Left renal pelvis (tissue), 4 donors: ENCODE data around the gene MPV17L2. TPM values are rescaled to one million over a fixed set of nuclear protein-coding genes. Genes with fewer than 3 reads are reported as not detected.

Experiments used
- DNase-seq, 4 donors: peaks; one replicate each; pipeline ENCODE4 v3.0.0-alpha.2; 2013; ENCODE audit warnings: low read depth in 4 of 4, low spot score in 3 of 4
- polyA plus RNA-seq, 4 donors: library from polyadenylated mRNA; unstranded; fragments of 120-200 nt; gene quantifications; one replicate each; pipeline ENCODE4 v1.2.1, GENCODE V29; 2013; ENCODE audit not compliant: insufficient read length in 4 of 4

Gene MPV17L2
- polyA plus RNA-seq, 4 donors = 5.3 to 11.2 (median 9.2) TPM

GRCh38 chr19:18160493-18160970 lies 32.5 kb upstream of the MPV17L2 start:
- no peak for DNase-seq

- DNase-seq = no peak
Observed at GRCh38 chr19:18160971-18161635, 31.9 kb upstream of the MPV17L2 start.

- no peak for DNase-seq
Observed at GRCh38 chr19:18161636-18162002, 31.4 kb upstream of the MPV17L2 start.

DNA sequence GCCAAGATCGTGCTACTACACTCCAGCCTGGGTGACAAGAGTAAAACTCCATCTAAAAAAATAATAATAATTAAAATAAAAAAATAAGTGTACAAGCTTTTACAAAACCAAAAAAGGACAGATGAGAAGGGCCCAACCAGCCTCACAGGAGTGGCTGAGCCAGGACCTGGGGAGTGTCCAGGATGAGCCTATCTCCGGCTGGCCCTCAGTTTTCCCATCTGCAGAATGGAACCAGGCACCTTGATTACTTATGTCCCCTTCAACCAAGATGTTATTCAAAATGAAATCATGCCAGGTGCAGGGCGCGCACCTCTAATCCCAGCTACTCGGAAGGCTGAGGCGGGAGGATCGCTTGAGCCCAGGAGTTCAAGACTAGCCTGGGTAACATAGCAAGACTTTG lies 28.9 kb upstream of the MPV17L2 start:
- no peak for DNase-seq

DNA sequence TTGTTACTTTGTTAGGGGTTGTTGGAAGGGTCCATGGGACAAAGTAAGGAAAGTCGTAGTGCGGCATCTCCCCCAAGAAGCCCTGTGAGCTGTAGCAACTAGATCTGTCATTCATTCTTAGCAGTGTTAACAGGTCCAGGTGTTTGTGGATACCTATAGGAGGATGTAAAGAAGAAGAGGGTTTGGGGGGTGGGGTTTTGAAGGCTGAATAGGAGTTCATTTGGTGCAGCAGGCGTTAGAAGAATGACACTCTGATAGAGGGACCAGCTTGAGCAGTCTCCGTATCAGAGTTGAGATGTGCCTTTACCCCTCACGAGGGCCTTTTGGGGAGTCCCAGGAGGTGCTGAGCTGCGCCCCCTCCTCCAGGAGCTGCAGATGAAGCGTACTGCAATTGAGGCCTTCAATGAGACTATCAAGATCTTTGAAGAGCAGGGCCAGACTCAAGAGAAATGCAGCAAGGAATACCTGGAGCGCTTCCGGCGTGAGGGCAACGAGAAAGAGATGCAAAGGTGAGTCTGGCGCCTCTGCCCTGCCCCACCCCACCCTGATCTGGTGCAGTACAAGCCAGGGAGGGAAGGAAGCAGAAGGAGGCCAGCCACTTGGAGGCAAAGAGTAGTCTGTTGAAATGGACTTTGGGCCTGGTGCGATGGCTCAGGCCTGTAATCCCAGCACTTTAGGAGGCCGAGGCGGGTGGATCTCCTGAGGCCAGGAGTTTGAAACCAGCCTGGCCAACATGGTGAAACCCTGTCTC lies 27.0 kb upstream of the MPV17L2 start:
- no peak for DNase-seq

- no peak for DNase-seq
Observed at GRCh38 chr19:18167011-18167410, 26.0 kb upstream of the MPV17L2 start.

DNA sequence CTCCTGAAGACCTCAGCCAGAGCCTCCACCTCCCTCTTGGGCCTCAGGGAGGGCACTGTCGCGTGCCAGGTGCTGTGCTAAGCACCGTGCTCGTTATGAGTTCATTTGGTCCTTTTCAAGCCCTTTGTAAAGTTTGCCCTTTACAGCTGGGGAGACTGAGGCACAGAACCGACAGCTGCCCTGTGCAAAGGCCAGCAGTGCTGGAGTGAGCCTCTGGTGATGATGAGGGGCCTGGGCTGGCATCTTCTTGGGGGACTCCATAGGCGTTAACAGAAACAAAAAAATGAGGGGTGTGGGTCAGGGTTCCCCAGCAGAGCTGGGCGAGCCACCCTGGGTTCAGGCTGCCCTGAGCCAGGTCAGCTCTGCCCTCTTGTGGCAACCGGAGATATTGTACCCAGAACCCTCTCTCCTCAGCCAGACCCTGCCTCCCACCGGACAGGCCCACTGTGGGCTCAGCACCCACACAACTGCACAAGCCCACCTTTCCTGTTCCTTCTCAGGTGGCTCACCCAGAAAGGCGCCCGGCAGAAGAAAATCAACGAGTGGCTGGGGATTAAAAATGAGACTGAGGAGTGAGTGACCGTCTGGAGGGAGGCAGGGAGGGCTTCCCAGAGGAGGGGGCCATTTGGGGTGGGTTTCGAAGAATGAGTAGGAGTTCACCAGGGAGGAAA lies 24.9 kb upstream of the MPV17L2 start:
- DNase-seq = no peak

GRCh38 chr19:18168673-18169381 lies 24.2 kb upstream of the MPV17L2 start:
- no peak for DNase-seq

DNA sequence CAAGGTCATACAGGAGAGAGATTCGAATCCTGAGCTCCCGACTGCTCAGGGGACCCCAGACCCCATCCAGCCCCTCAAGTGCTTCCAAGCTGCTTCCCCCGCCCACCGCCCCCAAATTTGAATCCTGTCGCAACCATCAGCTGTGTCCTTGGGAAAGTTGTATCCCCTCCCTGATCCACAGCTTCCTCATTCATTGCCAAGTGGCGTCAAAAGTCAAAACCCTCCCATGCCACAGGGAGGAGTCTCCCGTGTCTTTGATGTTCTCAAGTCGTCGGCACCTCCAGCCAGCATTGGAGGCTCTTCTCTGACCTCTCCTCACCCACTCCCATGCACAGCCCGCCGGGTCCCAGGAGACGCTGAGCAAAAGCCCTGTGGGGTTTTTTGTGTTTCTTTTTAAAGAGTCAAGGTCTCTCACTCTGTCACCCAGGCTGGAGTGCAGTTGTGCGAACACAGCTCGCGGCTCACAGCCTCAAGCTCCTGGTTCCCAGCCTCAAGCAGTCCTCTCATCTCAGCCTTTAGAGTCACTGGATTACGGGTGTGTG lies 22.2 kb upstream of the MPV17L2 start:
- no peak for DNase-seq

DNA sequence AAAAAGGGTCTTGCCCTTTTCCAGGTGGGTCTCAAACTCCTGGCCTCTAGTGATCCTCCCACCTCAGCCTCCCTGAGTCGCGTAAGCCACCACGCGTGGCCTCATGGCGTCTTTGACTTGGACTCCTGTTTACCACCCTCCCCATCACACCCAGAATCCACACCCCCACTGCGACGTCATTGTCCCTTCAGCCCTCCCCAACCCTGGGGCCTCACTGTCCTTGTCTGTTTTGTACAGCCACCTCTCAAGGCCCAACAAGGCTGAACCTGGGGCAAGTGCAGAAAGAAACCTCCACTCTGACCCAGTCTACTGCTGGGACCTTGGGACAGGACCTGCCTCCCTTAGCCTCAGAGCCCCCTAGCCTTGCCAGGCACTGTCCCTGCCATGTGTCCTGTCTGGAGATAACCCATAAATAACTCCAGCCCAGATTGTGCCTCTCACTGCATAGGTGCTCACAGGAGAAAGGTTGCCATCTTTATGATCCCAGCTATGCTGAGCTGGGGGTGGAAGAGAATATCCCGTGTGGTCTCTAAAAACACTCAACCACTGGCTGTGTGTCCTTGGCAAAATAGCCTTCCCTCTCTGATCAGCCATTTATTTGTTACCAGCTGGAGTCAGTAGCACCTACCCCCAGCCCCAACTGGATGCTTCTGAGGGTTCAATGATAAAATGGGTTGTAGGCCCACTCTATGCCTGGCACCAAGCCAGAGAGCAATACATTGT lies 21.3 kb upstream of the MPV17L2 start:
- no peak for DNase-seq

GRCh38 chr19:18172331-18173053 lies 20.5 kb upstream of the MPV17L2 start:
- no peak for DNase-seq

- DNase-seq = no peak
Observed at GRCh38 chr19:18173054-18173571, 19.9 kb upstream of the MPV17L2 start.

DNA sequence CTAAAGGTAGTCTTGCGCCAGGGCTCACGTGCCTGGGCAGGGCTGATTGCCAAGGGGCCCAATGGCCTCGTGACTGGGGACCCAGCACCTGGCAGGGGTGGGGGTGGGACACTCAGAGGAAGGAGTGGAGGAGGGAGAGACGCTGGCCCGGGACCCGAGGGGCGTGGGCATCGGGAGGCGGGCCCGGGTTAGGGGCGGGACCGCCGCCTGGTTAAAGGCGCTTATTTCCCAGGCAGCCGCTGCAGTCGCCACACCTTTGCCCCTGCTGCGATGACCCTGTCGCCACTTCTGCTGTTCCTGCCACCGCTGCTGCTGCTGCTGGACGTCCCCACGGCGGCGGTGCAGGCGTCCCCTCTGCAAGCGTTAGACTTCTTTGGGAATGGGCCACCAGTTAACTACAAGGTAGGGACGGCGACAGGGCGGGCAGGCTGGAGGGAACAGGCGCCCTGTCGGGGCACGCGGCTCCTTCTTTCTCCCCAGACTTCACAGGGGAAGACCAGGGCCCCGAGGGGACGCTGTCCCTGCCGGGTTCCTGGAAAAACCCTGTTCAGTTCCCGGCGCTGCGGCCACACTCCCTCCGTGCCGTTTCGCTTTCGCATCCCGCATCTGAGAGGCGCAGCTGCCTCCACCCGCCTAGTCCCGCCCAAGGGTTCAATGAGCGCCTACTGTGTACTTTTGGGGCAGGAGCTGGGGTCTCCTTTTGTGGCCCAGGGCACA lies 19.3 kb upstream of the MPV17L2 start, which contains the start of gene IFI30:
Gene IFI30, plus strand, starts transcription at position 242 of the 717 bp plus-strand sequence. Its CDS starts 29 bp downstream, at position 271.
- DNase-seq = no peak

DNA sequence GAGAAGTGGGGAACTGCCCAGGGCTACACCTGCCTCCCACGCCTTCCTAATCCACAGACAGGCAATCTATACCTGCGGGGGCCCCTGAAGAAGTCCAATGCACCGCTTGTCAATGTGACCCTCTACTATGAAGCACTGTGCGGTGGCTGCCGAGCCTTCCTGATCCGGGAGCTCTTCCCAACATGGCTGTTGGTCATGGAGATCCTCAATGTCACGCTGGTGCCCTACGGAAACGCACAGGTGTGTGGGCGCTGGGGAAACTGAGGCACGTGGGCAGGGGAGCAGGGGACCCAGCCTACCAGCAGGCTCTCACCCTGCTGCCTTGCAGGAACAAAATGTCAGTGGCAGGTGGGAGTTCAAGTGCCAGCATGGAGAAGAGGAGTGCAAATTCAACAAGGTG lies 18.0 kb upstream of the MPV17L2 start:
- DNase-seq = no peak

DNA sequence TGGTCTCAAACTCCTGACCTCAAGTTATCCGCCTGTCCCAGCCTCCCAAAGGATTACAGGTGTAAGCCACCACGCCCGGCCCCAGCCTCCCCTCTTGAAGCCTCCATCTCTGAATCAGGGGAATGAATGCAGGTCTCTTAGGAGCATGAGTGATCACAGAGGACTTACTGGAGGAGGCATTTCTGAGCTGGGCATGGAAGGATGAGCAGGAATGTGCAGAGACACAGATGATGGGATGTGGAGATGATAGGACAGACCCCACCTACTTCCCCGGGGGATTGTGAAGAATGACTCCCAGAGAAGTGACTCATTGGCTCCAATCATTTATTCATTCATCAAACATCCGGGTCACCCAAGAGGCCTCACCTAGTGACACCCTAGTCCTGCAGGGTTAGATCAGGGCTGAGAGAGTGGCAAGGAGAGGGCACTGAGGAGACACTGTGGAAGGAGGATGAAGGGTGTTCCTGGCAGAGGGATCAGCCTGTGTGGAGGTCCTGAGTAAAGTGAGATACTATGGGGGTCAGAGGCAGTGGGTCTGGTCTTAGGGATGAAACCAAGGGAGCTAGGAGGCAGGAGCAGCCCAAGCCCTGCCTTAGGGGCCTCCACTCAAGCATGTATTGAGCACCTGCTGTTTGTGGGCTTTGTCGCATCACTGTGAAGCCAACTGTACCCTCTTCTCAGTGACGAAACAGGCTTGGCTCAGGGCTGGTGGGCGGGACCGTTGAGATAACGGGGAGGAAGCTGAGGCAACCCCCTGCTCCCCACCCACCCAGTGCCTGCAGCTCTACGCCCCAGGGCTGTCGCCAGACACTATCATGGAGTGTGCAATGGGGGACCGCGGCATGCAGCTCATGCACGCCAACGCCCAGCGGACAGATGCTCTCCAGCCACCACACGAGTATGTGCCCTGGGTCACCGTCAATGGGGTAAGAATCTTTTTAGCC lies 16.4 kb upstream of the MPV17L2 start:
- no peak for DNase-seq

DNA sequence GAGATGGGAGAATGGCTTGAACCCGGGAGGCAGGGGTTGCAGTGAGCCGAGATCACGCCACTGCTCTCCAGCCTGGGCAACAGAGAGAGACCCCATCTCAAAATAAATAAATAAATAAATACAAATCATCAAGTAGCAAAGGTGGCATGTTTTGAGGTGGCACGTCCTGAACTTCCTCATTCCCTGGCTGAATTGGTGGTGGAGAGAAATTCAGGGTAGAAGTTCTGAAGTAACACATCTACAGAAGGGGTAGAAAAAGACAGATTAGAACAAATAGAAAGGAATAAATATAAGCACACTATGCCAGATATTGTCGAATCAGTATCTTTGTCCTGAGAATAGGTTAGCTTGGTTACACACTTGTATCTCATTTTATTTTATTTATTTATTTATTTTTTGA lies 13.1 kb upstream of the MPV17L2 start:
- DNase-seq = no peak

GRCh38 chr19:18183529-18183928 lies 9.5 kb upstream of the MPV17L2 start:
- DNase-seq = no peak
